ENCODE measurements around the gene C6orf89. TPM values are rescaled to one million over a fixed set of nuclear protein-coding genes. Genes with fewer than 3 reads are reported as not detected.

Gene C6orf89
- total RNA-seq, 1 experiment from 2014 or later, result 11.8 TPM

DNA sequence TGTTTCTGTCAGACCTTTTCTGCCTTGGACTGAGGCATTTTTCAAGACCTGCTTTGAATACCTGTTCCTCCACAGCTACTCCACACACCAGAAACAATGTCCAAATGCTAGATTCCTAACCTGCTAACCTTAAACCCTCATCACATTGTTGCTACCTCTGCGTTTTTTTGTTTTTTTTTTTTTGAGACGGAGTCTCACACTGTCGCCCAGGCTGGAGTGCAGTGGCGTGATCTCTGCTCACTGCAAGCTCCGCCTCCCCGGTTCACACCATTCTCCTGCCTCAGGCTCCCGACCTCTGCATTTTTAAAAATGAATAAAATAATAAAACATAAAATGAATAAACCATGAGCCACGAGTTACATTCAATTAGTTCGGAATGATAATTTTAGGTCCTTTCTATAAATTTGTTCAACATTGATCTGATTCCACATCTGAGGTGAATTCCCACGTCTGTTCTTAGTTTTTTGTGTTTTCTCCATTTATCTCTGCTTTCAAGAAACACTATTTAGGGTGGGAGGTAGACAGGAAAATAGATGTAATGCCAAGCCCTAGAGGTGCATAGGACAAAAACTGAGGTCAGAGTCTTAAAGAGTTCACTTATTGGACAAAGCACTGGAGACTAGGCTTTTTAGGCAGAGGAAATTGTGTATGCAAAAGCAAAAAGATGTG, 1.3 kb downstream of the C6orf89 start:
- H3K27ac ChIP-seq (ENCODE audit: insufficient read length, low read depth, low read length), result no peak overlapping the region
- H3T11ph ChIP-seq (ENCODE audit: low read length), result no peak overlapping the region
- H2AFZ ChIP-seq (ENCODE audit: low read length), result no peak overlapping the region
- H3K4ac ChIP-seq (ENCODE audit: low read depth, low read length), result no peak overlapping the region
- peak overlapping the region; percentile 87 to 89 for H3K4me3 Mint-ChIP-seq
- peak overlapping the region; percentile 90 for H3K4me2 ChIP-seq (ENCODE audit: insufficient read depth, insufficient read length, low read length)
- H3K27ac Mint-ChIP-seq, result no peak overlapping the region
- no peaks in the 10 kb centered on the region for H3K9me3 Mint-ChIP-seq
- no peaks in the 10 kb centered on the region; a peak in 1 of 7 replicates for H3K36me3 Mint-ChIP-seq (ENCODE audit: insufficient read depth in 1 of 3, low read depth in 3 of 3)
- H3K27me3 Mint-ChIP-seq (ENCODE audit: low read depth), result peaks cover 1% of the 10 kb centered on the region; the same call in 1 of the 2 replicates
- H3K79me1 ChIP-seq (ENCODE audit: insufficient read depth, low read depth, low read length, poor library complexity, severe bottlenecking), result no peaks in the 10 kb centered on the region
- H3K4me1 ChIP-seq (ENCODE audit: insufficient read depth, low read length), result no peaks in the 10 kb centered on the region
- H3K9me3 ChIP-seq (ENCODE audit: control insufficient read depth, low read depth, low read length), result no peaks in the 10 kb centered on the region
- no peak overlapping the region for H3K56ac ChIP-seq (ENCODE audit: insufficient read length, low read depth, low read length)
- no peak overlapping the region for H2BK20ac ChIP-seq (ENCODE audit: low read depth, low read length, poor library complexity, severe bottlenecking)
- H3K14ac ChIP-seq (ENCODE audit: insufficient read depth, low read length), result no peak overlapping the region
- no peak overlapping the region for H2BK15ac ChIP-seq (ENCODE audit: low read depth, low read length)
- no peak overlapping the region for H4K91ac ChIP-seq (ENCODE audit: insufficient read length, low read depth, low read length)
- H3K4me1 Mint-ChIP-seq, result peaks cover 13 to 14% of the 10 kb centered on the region in 2 experiments
- WGBS (ENCODE audit: extremely low coverage, insufficient read length, low lambda C conversion rate), result no CpG with 5 or more reads among the region's 10 CpGs
- H3K23ac ChIP-seq (ENCODE audit: insufficient read length, low read depth, low read length), result no peak overlapping the region
- no peaks in the 10 kb centered on the region for H4K20me1 ChIP-seq (ENCODE audit: control insufficient read depth, insufficient read depth, insufficient read length)
- no peak overlapping the region for H2AK5ac ChIP-seq (ENCODE audit: insufficient read length, low read length)
- H3K18ac ChIP-seq (ENCODE audit: insufficient read length, low read depth, low read length), result no peak overlapping the region
- TF ChIP-seq, protein P1, sequence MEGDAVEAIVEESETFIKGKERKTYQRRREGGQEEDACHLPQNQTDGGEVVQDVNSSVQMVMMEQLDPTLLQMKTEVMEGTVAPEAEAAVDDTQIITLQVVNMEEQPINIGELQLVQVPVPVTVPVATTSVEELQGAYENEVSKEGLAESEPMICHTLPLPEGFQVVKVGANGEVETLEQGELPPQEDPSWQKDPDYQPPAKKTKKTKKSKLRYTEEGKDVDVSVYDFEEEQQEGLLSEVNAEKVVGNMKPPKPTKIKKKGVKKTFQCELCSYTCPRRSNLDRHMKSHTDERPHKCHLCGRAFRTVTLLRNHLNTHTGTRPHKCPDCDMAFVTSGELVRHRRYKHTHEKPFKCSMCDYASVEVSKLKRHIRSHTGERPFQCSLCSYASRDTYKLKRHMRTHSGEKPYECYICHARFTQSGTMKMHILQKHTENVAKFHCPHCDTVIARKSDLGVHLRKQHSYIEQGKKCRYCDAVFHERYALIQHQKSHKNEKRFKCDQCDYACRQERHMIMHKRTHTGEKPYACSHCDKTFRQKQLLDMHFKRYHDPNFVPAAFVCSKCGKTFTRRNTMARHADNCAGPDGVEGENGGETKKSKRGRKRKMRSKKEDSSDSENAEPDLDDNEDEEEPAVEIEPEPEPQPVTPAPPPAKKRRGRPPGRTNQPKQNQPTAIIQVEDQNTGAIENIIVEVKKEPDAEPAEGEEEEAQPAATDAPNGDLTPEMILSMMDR (conservative IDR thresholded peaks at IDR 0.05), result no peak
- no peak overlapping the region for H2BK12ac ChIP-seq (ENCODE audit: insufficient read length, low read depth, low read length)
- H3K27me3 ChIP-seq (ENCODE audit: insufficient read depth, low read length), result no peaks in the 10 kb centered on the region
- no peaks in the 10 kb centered on the region for H3K23me2 ChIP-seq (ENCODE audit: insufficient read length, low read depth, low read length, poor library complexity, severe bottlenecking)
- no peak for DNase-seq
- H3K79me2 ChIP-seq (ENCODE audit: insufficient read depth, low read length), result no peaks in the 10 kb centered on the region
- no peak overlapping the region for H2BK120ac ChIP-seq (ENCODE audit: low read depth, low read length, poor library complexity, severe bottlenecking)
- H3K9ac ChIP-seq (ENCODE audit: extremely low read depth, insufficient read length, low read length), result no peak overlapping the region
- no peak overlapping the region for H4K8ac ChIP-seq (replicated peaks; ENCODE audit: insufficient read length, low read depth, low read length)
- H2BK5ac ChIP-seq (ENCODE audit: insufficient read length, low read length), result no peak overlapping the region
- no peak overlapping the region for H4K5ac ChIP-seq (ENCODE audit: insufficient read length, low read depth, low read length)

Data from H9 (cell line).